GM12878 (cell line): ENCODE results near the gene RAP1GAP2. TPM values are rescaled to one million over a fixed set of nuclear protein-coding genes. Genes with fewer than 3 reads are reported as not detected.

Experiments
- ATAC-seq: fragments of 200-7000 bp; cut with Tn5 transposase; 3 replicates; pipeline ENCODE4 v1.9.1; 2020; ENCODE audit warnings: mild to moderate bottlenecking, moderate library complexity
- BruUV-seq: library from RNA; stranded (reverse); fragments of 400-500 nt; replicated peaks from 2 replicates; lab custom pipeline; 2021; lab: Mats Ljungman, UMichigan
- CTCF ChIA-PET: fragments of 300-600 bp; sonication (Branson Sonifier 250); formaldehyde crosslinking; extraction: SDS; loops from one replicate; lab custom pipeline; 2021; ENCODE audit warnings: inconsistent platforms; lab: Yijun Ruan, JAX
- POLR2A ChIA-PET: fragments of 350-600 bp; formaldehyde crosslinking; extraction: SDS; loops from one replicate; lab custom pipeline; 2021; ENCODE audit warnings: inconsistent platforms; lab: Charles Lee
- RAD21 ChIA-PET: fragments of 300-600 bp; sonication (Branson Sonifier 250); formaldehyde crosslinking; loops from one replicate; lab custom pipeline; 2023; ENCODE audit warnings: antibody characterized with exemption; ENCODE audit not compliant: unreplicated experiment; lab: Charles Lee
- SMC1A ChIA-PET: fragments of 300-600 bp; sonication (Branson Sonifier 250); formaldehyde crosslinking; loops from one replicate; lab custom pipeline; 2023; ENCODE audit not compliant: unreplicated experiment, uncharacterized antibody; lab: Charles Lee
- DNase-seq: peaks from one replicate; pipeline ENCODE4 v3.0.0-alpha.2; 2011; ENCODE audit warnings: low read depth, low spot score
- FAIRE-seq: peaks from 3 replicates; lab custom pipeline; 2011; peaks lifted over from hg19 to GRCh38; lab: Jason Lieb, UNC
- H2AFZ ChIP-seq: 2 replicates; pipeline ENCODE4 v1.6.0; 2011; ENCODE audit warnings: low read depth, low read length, control low read depth; ENCODE audit not compliant: control insufficient read depth
- H3K27ac ChIP-seq: 2 replicates; pipeline ENCODE4 v1.5.1; 2011; ENCODE audit warnings: control low read depth; ENCODE audit not compliant: control insufficient read depth, insufficient read depth
- H3K27me3 ChIP-seq, 2 experiments: replicated peaks in 1 of 2; 2 replicates each; pipeline versions ENCODE4 v1.6.0 to v1.6.1; 2011; ENCODE audit warnings: low read length in 1 of 2; ENCODE audit not compliant: control insufficient read depth in 2 of 2, insufficient read depth in 2 of 2
- H3K36me3 ChIP-seq, 2 experiments: 2 replicates each; pipeline ENCODE4 v1.5.1; 2011; ENCODE audit warnings: low read length in 1 of 2; ENCODE audit not compliant: control insufficient read depth in 2 of 2, insufficient read depth in 2 of 2
- H3K4me1 ChIP-seq: 2 replicates; pipeline ENCODE4 v1.6.1; 2011; ENCODE audit warnings: mild to moderate bottlenecking, low read length, moderate library complexity, mixed read lengths; ENCODE audit not compliant: control insufficient read depth, insufficient read depth
- H3K4me2 ChIP-seq: 2 replicates; pipeline ENCODE4 v1.6.0; 2011; ENCODE audit warnings: control low read depth; ENCODE audit not compliant: control insufficient read depth, insufficient read depth
- H3K4me3 ChIP-seq: fragments of 200-600 bp; sonication (generic); 2 replicates; pipeline ENCODE4 v1.5.1; 2016
- H3K79me2 ChIP-seq: 2 replicates; pipeline ENCODE4 v1.6.0; 2011; ENCODE audit warnings: low read length; ENCODE audit not compliant: control insufficient read depth, insufficient read depth
- H3K9ac ChIP-seq: 2 replicates; pipeline ENCODE4 v1.8.0; 2011; ENCODE audit warnings: low read length, control low read depth, mixed read lengths; ENCODE audit not compliant: control insufficient read depth, insufficient read depth
- H3K9me3 ChIP-seq: replicated peaks from 3 replicates; pipeline ENCODE4 v1.5.1; 2011; ENCODE audit warnings: mild to moderate bottlenecking, low read length; ENCODE audit not compliant: control insufficient read depth, insufficient read depth
- H4K20me1 ChIP-seq: 2 replicates; pipeline ENCODE4 v1.6.0; 2011; ENCODE audit not compliant: control insufficient read depth, insufficient read depth
- CEBPB ChIP-seq, 2 experiments: fragments of 150-350 bp in 1 of 2; IDR thresholded peaks; 2 replicates each; pipeline ENCODE4 v1.6.1; 2012 to 2014; ENCODE audit warnings: low read depth in 2 of 2, low read length in 2 of 2, borderline replicate concordance in 1 of 2, inconsistent platforms in 1 of 2
- EGR1 ChIP-seq, 2 experiments: IDR thresholded peaks; 1 replicate in 1 of 2; 2 replicates in 1 of 2; pipeline ENCODE4 v1.6.1; 2011 to 2012; ENCODE audit warnings: low read depth in 2 of 2, low read length in 2 of 2, borderline replicate concordance in 1 of 2, mild to moderate bottlenecking in 1 of 2, moderate library complexity in 1 of 2
- HDAC2 ChIP-seq: fragments of 200-600 bp; sonication (generic); IDR thresholded peaks from 2 replicates; pipeline ENCODE4 v1.6.1; 2017
- PAX8 ChIP-seq: fragments of 450-650 bp; IDR thresholded peaks from 2 replicates; pipeline ENCODE4 v1.6.1; 2017; ENCODE audit warnings: mild to moderate bottlenecking, moderate library complexity
- ZZZ3 ChIP-seq: IDR thresholded peaks from 2 replicates; pipeline ENCODE4 v1.6.1; 2011; ENCODE audit warnings: low read depth; ENCODE audit not compliant: control insufficient read depth, insufficient read length
- WGBS: methylation state at CpG from one replicate; pipeline ENCODE4 v1.1.6; 2016; ENCODE audit warnings: low lambda C conversion rate; ENCODE audit not compliant: insufficient replicate concordance, insufficient coverage; ENCODE audit errors: missing lambda C conversion rate; 5-methylcytosine and 5-hydroxymethylcytosine counted together
- in situ Hi-C: fragments of 300-500 bp; cut with MboI; formaldehyde crosslinking; loops from 9 replicates; pipeline ENCODE4 v1.14.3; 2018; ENCODE audit warnings: mixed read lengths
- intact Hi-C: fragments of 100-400 bp; cut with micrococcal nuclease; formaldehyde crosslinking; loops from one replicate; pipeline ENCODE4 v1.14.2; 2022; ENCODE audit not compliant: unreplicated experiment
- polyA plus RNA-seq, 11 experiments: library from polyadenylated mRNA; depleted of rRNA in 4 of 11; unstranded in 6 of 11; stranded (reverse) in 5 of 11; fragments of >200 nt; fragmentation: Nextera tagmentation in 4 of 11; fragmentation: Illumina TruSeq in 1 of 11; extraction: Ambion mirVana in 4 of 11; extraction: Trizol in 1 of 11; gene quantifications; 1 replicate in 1 of 11; 2 replicates in 10 of 11; pipeline versions ENCODE4 v1.2.1 to v1.2.3, GENCODE V29; 2011 to 2016; ENCODE audit warnings: inconsistent platforms in 2 of 11, missing spikeins in 2 of 11, low read depth in 1 of 11
- total RNA-seq, 4 experiments: library from RNA; depleted of rRNA in 3 of 4; stranded (reverse); fragments of >200 nt in 3 of 4; fragmentation: Illumina TruSeq in 1 of 4; extraction: Trizol in 1 of 4; gene quantifications; 2 replicates each; pipeline versions ENCODE4 v1.2.1 to v1.2.3, GENCODE V29; 2013 to 2021
- TF ChIP-seq, protein P1 (sequence below): fragments of 450-650 bp; formaldehyde crosslinking; IDR thresholded peaks from 2 replicates; pipeline ENCODE4 v1.5.0; 2022; ENCODE audit warnings: mild to moderate bottlenecking, missing genetic modification characterization
- TF ChIP-seq, protein P2 (sequence below): fragments of 450-650 bp; IDR thresholded peaks from 2 replicates; pipeline ENCODE4 v1.6.1; 2016; ENCODE audit warnings: mild to moderate bottlenecking
- TF ChIP-seq, protein P3 (sequence below): IDR thresholded peaks from 2 replicates; pipeline ENCODE4 v1.6.1; 2012; ENCODE audit warnings: mild to moderate bottlenecking, low read depth, low read length

Gene RAP1GAP2
- total and polyA plus RNA-seq, 10 of the 15 experiments (the other 5 are each of a cell fraction or from before 2014, with no cell fraction given), result 0.03 to 0.95 (median 0.49) TPM; not detected in 2

DNA sequence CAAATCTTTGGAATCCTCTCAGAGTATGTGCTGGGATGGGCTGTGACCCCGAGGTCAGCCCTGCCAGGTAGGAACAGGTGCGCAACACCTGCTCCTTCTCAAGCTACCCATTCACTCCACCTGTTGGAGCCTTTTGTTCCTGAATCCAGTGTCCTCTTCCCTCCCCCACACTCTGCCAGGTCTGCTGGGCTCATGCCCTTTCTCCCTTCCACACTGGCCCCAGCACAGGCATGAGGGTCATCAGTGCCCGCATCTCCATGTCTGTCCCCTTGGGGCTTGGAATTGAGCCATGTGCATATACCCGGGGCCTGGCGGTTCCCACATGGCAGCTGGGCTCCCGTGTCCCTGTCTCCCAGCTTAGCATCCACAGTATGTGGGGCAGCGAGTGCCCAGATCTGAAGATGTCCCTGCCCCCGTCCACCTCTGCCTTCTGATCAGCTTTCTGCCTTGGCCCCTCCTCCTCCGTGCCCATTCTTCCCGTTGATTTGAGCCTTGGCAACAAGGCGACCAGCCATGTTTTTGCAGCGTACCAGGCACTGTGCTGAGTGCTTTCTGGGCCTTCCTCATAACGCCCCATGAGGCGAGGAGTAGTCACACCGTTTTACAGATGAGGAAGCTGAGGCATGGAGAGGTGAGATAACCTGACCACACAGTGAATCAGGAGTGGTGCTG is 102.2 kb downstream of the RAP1GAP2 start:
- H4K20me1 ChIP-seq, result no peaks in the 10 kb centered on the region
- H3K9me3 ChIP-seq, result no peaks in the 10 kb centered on the region
- H3K36me3 ChIP-seq, result no peaks in the 10 kb centered on the region
- H3K9ac ChIP-seq, result no peak overlapping the region
- H3K79me2 ChIP-seq, result no peaks in the 10 kb centered on the region
- ChIA-PET RAD21 (no interaction called here), CTCF (no interaction called here), POLR2A (no interaction called here), SMC1A (interaction anchor here (0.7 kb wide), 1 partner anchor 27 kb away, joined by 3 read pairs; no protein-coding TSS in a partner anchor)
- TF ChIP-seq, protein P1, sequence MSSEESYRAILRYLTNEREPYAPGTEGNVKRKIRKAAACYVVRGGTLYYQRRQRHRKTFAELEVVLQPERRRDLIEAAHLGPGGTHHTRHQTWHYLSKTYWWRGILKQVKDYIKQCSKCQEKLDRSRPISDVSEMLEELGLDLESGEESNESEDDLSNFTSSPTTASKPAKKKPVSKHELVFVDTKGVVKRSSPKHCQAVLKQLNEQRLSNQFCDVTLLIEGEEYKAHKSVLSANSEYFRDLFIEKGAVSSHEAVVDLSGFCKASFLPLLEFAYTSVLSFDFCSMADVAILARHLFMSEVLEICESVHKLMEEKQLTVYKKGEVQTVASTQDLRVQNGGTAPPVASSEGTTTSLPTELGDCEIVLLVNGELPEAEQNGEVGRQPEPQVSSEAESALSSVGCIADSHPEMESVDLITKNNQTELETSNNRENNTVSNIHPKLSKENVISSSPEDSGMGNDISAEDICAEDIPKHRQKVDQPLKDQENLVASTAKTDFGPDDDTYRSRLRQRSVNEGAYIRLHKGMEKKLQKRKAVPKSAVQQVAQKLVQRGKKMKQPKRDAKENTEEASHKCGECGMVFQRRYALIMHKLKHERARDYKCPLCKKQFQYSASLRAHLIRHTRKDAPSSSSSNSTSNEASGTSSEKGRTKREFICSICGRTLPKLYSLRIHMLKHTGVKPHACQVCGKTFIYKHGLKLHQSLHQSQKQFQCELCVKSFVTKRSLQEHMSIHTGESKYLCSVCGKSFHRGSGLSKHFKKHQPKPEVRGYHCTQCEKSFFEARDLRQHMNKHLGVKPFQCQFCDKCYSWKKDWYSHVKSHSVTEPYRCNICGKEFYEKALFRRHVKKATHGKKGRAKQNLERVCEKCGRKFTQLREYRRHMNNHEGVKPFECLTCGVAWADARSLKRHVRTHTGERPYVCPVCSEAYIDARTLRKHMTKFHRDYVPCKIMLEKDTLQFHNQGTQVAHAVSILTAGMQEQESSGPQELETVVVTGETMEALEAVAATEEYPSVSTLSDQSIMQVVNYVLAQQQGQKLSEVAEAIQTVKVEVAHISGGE (CRISPR knock-in tag), result no peak
- 42% methylated on average over 15 of the region's 15 CpGs for WGBS
- no peak overlapping the region for H3K27ac ChIP-seq
- no peak overlapping the region for H2AFZ ChIP-seq
- no TSS peak for BruUV-seq
- no peak for ATAC-seq
- in situ Hi-C loops, result no loop called here
- DNase-seq, result no peak
- H3K4me2 ChIP-seq, result no peak overlapping the region
- intact Hi-C loops, result no loop called here
- H3K27me3 ChIP-seq, result no peaks in the 10 kb centered on the region
- H3K4me3 ChIP-seq, result no peak overlapping the region
- no peaks in the 10 kb centered on the region for H3K4me1 ChIP-seq
- no peak for FAIRE-seq

DNA sequence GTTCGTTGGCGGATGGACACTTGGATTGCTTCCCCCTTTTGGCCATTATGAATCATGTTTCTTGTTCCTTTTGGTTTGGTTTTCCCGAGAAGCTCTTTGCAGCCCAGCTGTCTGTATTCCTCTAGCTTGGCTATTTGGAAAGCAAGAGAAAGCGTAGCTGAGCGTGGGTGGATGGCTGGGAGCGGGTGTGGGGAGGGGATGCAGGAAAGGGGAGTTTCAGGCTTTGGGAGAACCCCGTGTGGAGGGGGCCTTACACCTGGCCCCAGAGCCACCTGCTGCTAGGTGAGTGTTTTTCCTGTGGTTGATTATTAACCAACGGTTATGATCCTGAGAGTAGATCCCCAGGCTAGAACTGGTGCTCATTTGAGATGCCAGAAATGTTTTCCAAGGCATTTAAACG is 103.7 kb downstream of the RAP1GAP2 start:
- H3K4me3 ChIP-seq, result no peak overlapping the region
- H3K9me3 ChIP-seq, result no peaks in the 10 kb centered on the region
- H2AFZ ChIP-seq, result no peak overlapping the region
- in situ Hi-C loops (no loop called here), intact Hi-C loops (no loop called here)
- no peaks in the 10 kb centered on the region for H3K36me3 ChIP-seq
- H3K79me2 ChIP-seq, result no peaks in the 10 kb centered on the region
- 14% methylated on average over 9 of the region's 9 CpGs for WGBS
- H4K20me1 ChIP-seq, result no peaks in the 10 kb centered on the region
- no peaks in the 10 kb centered on the region for H3K27me3 ChIP-seq
- ChIA-PET RAD21 (no interaction called here), SMC1A (no interaction called here), POLR2A (no interaction called here), CTCF (no interaction called here)
- FAIRE-seq (no peak), ATAC-seq (no peak), DNase-seq (no peak)
- no peaks in the 10 kb centered on the region for H3K4me1 ChIP-seq
- H3K4me2 ChIP-seq, result no peak overlapping the region
- no peak overlapping the region for H3K9ac ChIP-seq
- no peak overlapping the region for H3K27ac ChIP-seq
- BruUV-seq, result no TSS peak
- no peak for TF ChIP-seq EGR1 (IDR thresholded peaks at IDR 0.05; ENCODE audit: borderline replicate concordance in 1 of 2, low read depth in 2 of 2, low read length in 2 of 2)
- no peak for TF ChIP-seq ZZZ3
- no peak for TF ChIP-seq HDAC2
- TF ChIP-seq, protein P2, sequence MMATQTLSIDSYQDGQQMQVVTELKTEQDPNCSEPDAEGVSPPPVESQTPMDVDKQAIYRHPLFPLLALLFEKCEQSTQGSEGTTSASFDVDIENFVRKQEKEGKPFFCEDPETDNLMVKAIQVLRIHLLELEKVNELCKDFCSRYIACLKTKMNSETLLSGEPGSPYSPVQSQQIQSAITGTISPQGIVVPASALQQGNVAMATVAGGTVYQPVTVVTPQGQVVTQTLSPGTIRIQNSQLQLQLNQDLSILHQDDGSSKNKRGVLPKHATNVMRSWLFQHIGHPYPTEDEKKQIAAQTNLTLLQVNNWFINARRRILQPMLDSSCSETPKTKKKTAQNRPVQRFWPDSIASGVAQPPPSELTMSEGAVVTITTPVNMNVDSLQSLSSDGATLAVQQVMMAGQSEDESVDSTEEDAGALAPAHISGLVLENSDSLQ, result no peak
- TF ChIP-seq PAX8, result no peak
- no peak for TF ChIP-seq CEBPB (IDR thresholded peaks at IDR 0.05; ENCODE audit: borderline replicate concordance in 1 of 2, low read depth in 2 of 2, low read length in 2 of 2)
- TF ChIP-seq, protein P3, sequence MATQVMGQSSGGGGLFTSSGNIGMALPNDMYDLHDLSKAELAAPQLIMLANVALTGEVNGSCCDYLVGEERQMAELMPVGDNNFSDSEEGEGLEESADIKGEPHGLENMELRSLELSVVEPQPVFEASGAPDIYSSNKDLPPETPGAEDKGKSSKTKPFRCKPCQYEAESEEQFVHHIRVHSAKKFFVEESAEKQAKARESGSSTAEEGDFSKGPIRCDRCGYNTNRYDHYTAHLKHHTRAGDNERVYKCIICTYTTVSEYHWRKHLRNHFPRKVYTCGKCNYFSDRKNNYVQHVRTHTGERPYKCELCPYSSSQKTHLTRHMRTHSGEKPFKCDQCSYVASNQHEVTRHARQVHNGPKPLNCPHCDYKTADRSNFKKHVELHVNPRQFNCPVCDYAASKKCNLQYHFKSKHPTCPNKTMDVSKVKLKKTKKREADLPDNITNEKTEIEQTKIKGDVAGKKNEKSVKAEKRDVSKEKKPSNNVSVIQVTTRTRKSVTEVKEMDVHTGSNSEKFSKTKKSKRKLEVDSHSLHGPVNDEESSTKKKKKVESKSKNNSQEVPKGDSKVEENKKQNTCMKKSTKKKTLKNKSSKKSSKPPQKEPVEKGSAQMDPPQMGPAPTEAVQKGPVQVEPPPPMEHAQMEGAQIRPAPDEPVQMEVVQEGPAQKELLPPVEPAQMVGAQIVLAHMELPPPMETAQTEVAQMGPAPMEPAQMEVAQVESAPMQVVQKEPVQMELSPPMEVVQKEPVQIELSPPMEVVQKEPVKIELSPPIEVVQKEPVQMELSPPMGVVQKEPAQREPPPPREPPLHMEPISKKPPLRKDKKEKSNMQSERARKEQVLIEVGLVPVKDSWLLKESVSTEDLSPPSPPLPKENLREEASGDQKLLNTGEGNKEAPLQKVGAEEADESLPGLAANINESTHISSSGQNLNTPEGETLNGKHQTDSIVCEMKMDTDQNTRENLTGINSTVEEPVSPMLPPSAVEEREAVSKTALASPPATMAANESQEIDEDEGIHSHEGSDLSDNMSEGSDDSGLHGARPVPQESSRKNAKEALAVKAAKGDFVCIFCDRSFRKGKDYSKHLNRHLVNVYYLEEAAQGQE, result no peak
